PFSK-1 (cell line): ENCODE measurements around the gene PPP2R1B. TPM values are rescaled to one million over a fixed set of nuclear protein-coding genes. Genes with fewer than 3 reads are reported as not detected.

Source experiments
- FOXP2 ChIP-seq: optimal IDR thresholded peaks from 2 replicates; pipeline ENCODE3; 2011; ENCODE audit warnings: borderline replicate concordance, control low read depth, inconsistent platforms; ENCODE audit not compliant: insufficient read depth; ENCODE audit errors: extremely low read length, extremely low read depth
- POLR2AphosphoS5 ChIP-seq: IDR thresholded peaks from 2 replicates; pipeline ENCODE4 v1.6.1; 2012; ENCODE audit warnings: low read depth, mild to moderate bottlenecking, control low read depth, low read length, moderate library complexity
- REST ChIP-seq, 2 experiments: IDR thresholded peaks; 2 replicates each; pipeline versions ENCODE4 v1.6.1 to v1.8.0; 2011 to 2012; ENCODE audit warnings: low read depth in 2 of 2, low read length in 2 of 2, control low read depth in 1 of 2, inconsistent platforms in 1 of 2, mild to moderate bottlenecking in 1 of 2, moderate library complexity in 1 of 2; ENCODE audit not compliant: insufficient read depth in 1 of 2
- SIN3A ChIP-seq: IDR thresholded peaks from 2 replicates; pipeline ENCODE4 v1.6.1; 2012; ENCODE audit warnings: mild to moderate bottlenecking, low read length, moderate library complexity, borderline replicate concordance; ENCODE audit not compliant: insufficient read depth
- TAF1 ChIP-seq: IDR thresholded peaks from 2 replicates; pipeline ENCODE4 v1.6.1; 2012; ENCODE audit warnings: low read length, control low read depth, borderline replicate concordance; ENCODE audit not compliant: insufficient read depth
- polyA plus RNA-seq: library from polyadenylated mRNA; unstranded; fragments of >200 nt; gene quantifications from one replicate; pipeline ENCODE4 v1.2.1, GENCODE V29; 2012; ENCODE audit warnings: low read depth, missing spikeins; ENCODE audit not compliant: insufficient read length

PPP2R1B gene
- 32.5 TPM for polyA plus RNA-seq

DNA sequence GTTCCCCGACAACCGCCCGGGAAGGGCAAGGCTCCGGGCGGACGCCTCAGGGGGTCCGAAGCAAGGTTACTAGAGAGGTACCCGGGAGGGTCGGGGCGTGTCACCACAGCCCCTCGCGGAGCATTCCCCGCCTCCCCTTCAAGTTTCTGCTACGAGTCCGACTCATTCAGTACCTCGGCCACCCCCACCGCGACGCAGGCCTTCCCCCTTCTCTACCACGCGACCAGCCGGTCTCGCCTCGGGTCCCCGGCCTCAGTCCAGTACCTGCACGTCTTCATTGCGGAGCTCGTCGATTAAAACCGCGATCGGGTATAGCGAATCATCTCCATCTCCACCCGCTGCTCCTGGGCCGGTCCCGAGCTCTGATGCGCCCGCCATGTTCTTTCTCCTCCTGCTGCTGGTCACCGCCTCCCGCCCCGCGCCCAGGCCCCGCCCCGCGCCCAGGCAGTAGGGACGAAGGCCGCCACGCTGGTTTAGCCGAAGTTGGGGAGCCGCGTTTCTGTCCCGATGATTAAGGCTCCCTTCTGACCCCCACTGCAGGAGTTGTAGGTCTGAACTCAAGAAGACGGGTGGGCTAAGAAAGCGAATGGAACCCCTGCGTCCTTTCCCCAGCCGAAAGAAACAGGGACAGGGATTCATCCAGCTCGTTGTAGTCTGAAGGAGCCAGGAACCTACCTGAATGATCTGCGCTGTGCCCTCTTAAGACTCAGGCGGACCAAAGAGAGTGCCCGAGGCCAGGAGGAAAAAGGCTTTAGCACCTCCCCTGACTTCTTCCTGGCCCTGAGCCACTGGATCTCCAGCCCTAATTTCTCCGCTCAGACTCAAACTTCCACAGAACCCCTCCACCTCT lies at the start of gene PPP2R1B:
Gene PPP2R1B (minus strand): TSS at position 406 of the 850 bp plus-strand sequence. CDS start 28 bp downstream, at position 378.
- TF ChIP-seq SIN3A = no peak; the same call in 1 of the 2 replicates
- peak in 1 of 2 experiments; percentile 16; a peak in 1 of 4 replicates for TF ChIP-seq REST (IDR thresholded peaks at IDR 0.05; ENCODE audit: insufficient read depth in 1 of 2, low read depth in 2 of 2, low read length in 2 of 2)
- no peak for TF ChIP-seq FOXP2
- TF ChIP-seq TAF1 = peak; percentile 95; the same call in 1 of the 2 replicates
- peak; percentile 87 for TF ChIP-seq POLR2AphosphoS5

DNA sequence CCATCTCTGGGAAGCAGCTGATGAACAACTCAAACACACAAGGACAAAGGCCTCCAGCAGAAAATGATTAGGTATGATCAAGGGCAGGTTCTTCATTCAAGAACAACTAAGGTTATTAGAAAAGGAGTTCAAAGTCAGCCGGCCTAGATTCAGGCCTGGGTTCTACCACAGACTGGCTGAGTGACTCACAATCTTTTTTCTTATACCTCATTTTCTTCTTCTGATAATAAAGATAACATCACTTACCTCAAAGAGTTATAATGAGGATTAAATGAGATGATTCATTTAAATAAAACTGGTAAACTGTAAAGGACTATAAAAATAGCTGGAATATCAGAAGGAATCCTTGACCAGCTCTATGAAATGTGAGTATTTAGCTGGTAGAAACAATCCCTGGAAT lies 49.3 kb upstream of the PPP2R1B start:
- TF ChIP-seq REST (IDR thresholded peaks at IDR 0.05; ENCODE audit: insufficient read depth in 1 of 2, low read depth in 2 of 2, low read length in 2 of 2) = no peak
- TF ChIP-seq SIN3A = no peak
- no peak for TF ChIP-seq POLR2AphosphoS5
- TF ChIP-seq TAF1 = no peak
- TF ChIP-seq FOXP2 = no peak

GRCh38 chr11:111814557-111815320 lies 48.5 kb upstream of the PPP2R1B start:
- TF ChIP-seq REST (IDR thresholded peaks at IDR 0.05; ENCODE audit: insufficient read depth in 1 of 2, low read depth in 2 of 2, low read length in 2 of 2) = no peak
- no peak for TF ChIP-seq POLR2AphosphoS5
- TF ChIP-seq FOXP2 = no peak
- no peak for TF ChIP-seq SIN3A
- no peak for TF ChIP-seq TAF1

- TF ChIP-seq SIN3A = no peak
- no peak for TF ChIP-seq FOXP2
- TF ChIP-seq POLR2AphosphoS5 = no peak
- no peak for TF ChIP-seq TAF1
Observed at GRCh38 chr11:111814106-111814505, 47.9 kb upstream of the PPP2R1B start.

GRCh38 chr11:111812211-111812610 lies 46.0 kb upstream of the PPP2R1B start:
- TF ChIP-seq FOXP2 = no peak
- no peak for TF ChIP-seq SIN3A
- no peak for TF ChIP-seq REST (IDR thresholded peaks at IDR 0.05; ENCODE audit: insufficient read depth in 1 of 2, low read depth in 2 of 2, low read length in 2 of 2)
- no peak for TF ChIP-seq POLR2AphosphoS5
- no peak for TF ChIP-seq TAF1
